ENCODE results near the gene FMO2.

The FMO2 gene

DNA sequence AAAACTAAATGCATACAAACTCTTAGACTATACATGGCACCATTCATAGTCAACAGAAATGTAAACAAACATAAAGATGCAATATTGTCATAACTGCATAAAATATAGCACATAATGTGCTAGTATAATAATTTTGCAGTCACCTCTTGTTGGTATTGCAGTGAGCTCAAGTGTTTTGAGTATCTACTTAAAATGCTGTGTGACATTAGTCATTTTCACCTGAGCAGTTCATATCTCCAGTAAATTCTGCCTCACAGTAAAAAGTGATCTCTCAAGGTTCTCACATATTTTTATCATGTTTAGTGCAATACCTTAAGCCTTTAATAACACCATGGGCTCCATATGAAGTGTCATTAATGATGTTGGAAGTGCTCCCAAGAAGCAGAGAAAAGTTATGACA is 29.6 kb upstream of the FMO2 start:
- no peaks in the 10 kb centered on the region for H3K36me3 ChIP-seq (ENCODE audit: insufficient read depth, low read depth, low read length)
- H3K9me3 ChIP-seq (ENCODE audit: insufficient read depth, low read depth, low read length): no peaks in the 10 kb centered on the region; the same call in 1 of the 2 replicates
- no peak overlapping the region for H3K9ac ChIP-seq (ENCODE audit: low read depth, low read length)
- no peaks in the 10 kb centered on the region for H3K27me3 ChIP-seq (ENCODE audit: insufficient read depth, low read length)
- no peak overlapping the region for H3K27ac ChIP-seq (ENCODE audit: low read length)
- H3K4me3 ChIP-seq (ENCODE audit: low read length): no peak overlapping the region
- H3K4me1 ChIP-seq (ENCODE audit: insufficient read depth, low read length): no peaks in the 10 kb centered on the region; the same call in 1 of the 2 replicates

DNA sequence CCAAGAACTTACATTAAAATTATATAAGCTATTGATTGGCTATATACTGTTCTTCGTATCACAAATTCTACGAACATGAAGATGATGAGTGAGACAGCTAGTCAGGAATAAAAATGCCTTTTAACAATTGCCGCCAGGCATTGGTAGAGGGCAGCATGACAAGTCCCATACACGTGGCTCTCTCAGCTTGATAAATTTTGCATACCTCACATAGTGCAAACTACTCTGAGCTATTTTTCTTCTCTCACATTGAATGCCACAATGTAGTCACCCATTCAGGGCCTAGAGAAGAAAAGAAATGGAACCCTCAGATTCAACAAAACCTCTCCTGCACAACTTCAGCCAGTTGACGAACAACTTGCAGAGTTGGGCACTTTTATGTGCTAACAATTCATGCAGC is 27.0 kb upstream of the FMO2 start:
- no peaks in the 10 kb centered on the region; the same call in 1 of the 2 replicates for H3K4me1 ChIP-seq (ENCODE audit: insufficient read depth, low read length)
- no peak overlapping the region for H3K9ac ChIP-seq (ENCODE audit: low read depth, low read length)
- no peaks in the 10 kb centered on the region for H3K36me3 ChIP-seq (ENCODE audit: insufficient read depth, low read depth, low read length)
- no peaks in the 10 kb centered on the region; the same call in 1 of the 2 replicates for H3K9me3 ChIP-seq (ENCODE audit: insufficient read depth, low read depth, low read length)
- H3K27me3 ChIP-seq (ENCODE audit: insufficient read depth, low read length): no peaks in the 10 kb centered on the region
- H3K27ac ChIP-seq (ENCODE audit: low read length): no peak overlapping the region
- no peak overlapping the region for H3K4me3 ChIP-seq (ENCODE audit: low read length)

DNA sequence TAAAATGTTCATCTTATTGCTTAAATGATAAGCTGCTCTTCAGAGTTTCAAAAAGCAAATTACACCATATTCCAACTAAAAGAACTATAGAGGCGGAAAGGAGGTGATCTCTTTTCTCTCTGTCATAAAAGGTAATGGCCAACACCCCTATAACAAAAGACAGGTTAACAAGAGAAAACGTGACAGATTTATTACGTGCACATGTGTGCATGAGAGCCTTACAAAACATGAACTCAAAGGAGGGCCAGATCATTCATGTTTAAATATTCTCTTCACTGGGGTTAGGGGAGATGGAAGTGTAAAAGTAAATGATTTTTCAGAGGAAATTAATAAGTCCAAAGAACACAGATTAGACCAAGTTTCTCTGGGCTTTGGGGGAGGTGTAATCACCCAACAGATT is 26.5 kb upstream of the FMO2 start:
- H3K4me1 ChIP-seq (ENCODE audit: insufficient read depth, low read length): no peaks in the 10 kb centered on the region; the same call in 1 of the 2 replicates
- no peak overlapping the region for H3K9ac ChIP-seq (ENCODE audit: low read depth, low read length)
- no peak overlapping the region for H3K4me3 ChIP-seq (ENCODE audit: low read length)
- H3K36me3 ChIP-seq (ENCODE audit: insufficient read depth, low read depth, low read length): no peaks in the 10 kb centered on the region
- no peak overlapping the region for H3K27ac ChIP-seq (ENCODE audit: low read length)
- no peaks in the 10 kb centered on the region for H3K27me3 ChIP-seq (ENCODE audit: insufficient read depth, low read length)
- no peaks in the 10 kb centered on the region; the same call in 1 of the 2 replicates for H3K9me3 ChIP-seq (ENCODE audit: insufficient read depth, low read depth, low read length)

DNA sequence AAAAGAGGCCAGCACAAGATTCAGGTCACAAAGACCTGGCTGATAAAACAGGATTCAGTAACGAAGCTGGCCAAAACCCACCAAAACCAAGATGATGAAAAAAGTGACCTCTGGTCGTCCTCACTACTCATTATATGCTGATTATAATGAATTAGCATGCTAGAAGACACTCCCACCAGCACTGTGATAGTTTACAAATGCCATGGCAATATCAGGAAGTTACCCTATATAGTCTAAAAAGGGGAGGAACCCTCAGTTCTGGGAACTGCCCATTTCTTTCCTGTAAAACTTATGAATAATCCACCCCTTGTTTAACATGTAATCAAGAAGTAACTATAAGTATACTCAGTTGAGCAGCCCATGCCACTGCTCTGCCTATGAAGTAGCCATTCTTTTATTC is 26.0 kb upstream of the FMO2 start:
- H3K36me3 ChIP-seq (ENCODE audit: insufficient read depth, low read depth, low read length): no peaks in the 10 kb centered on the region
- H3K4me3 ChIP-seq (ENCODE audit: low read length): no peak overlapping the region
- H3K27me3 ChIP-seq (ENCODE audit: insufficient read depth, low read length): no peaks in the 10 kb centered on the region
- no peaks in the 10 kb centered on the region; the same call in 1 of the 2 replicates for H3K4me1 ChIP-seq (ENCODE audit: insufficient read depth, low read length)
- H3K9ac ChIP-seq (ENCODE audit: low read depth, low read length): no peak overlapping the region
- no peak overlapping the region for H3K27ac ChIP-seq (ENCODE audit: low read length)
- H3K9me3 ChIP-seq (ENCODE audit: insufficient read depth, low read depth, low read length): no peaks in the 10 kb centered on the region; the same call in 1 of the 2 replicates

DNA sequence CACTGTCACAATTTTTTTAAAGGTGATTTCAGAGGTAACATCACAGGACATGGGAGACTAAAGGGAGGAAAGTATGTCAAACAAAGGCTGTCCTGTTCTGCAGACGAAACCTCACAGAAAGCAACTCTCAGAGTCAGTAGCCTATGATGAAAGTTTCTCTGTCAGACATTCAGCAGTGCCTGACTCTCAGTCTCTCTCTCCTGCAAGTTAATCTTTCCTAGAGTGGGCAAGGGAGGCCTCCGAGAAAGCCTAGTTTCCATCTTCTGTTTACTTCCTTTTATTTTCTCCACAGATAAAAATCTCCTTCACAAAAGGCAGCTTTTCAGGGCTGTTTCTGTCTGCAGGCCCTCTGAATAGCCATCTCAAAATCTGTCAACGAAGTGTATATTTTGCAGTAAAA is 24.9 kb upstream of the FMO2 start:
- Histone ChIP-seq H3K4me3 (ENCODE audit: low read length) (no peak overlapping the region), H3K27me3 (ENCODE audit: insufficient read depth, low read length) (no peaks in the 10 kb centered on the region), H3K9me3 (ENCODE audit: insufficient read depth, low read depth, low read length) (no peaks in the 10 kb centered on the region; the same call in 1 of the 2 replicates), H3K36me3 (ENCODE audit: insufficient read depth, low read depth, low read length) (no peaks in the 10 kb centered on the region), H3K4me1 (ENCODE audit: insufficient read depth, low read length) (no peaks in the 10 kb centered on the region; the same call in 1 of the 2 replicates), H3K27ac (ENCODE audit: low read length) (no peak overlapping the region), H3K9ac (ENCODE audit: low read depth, low read length) (no peak overlapping the region)

DNA sequence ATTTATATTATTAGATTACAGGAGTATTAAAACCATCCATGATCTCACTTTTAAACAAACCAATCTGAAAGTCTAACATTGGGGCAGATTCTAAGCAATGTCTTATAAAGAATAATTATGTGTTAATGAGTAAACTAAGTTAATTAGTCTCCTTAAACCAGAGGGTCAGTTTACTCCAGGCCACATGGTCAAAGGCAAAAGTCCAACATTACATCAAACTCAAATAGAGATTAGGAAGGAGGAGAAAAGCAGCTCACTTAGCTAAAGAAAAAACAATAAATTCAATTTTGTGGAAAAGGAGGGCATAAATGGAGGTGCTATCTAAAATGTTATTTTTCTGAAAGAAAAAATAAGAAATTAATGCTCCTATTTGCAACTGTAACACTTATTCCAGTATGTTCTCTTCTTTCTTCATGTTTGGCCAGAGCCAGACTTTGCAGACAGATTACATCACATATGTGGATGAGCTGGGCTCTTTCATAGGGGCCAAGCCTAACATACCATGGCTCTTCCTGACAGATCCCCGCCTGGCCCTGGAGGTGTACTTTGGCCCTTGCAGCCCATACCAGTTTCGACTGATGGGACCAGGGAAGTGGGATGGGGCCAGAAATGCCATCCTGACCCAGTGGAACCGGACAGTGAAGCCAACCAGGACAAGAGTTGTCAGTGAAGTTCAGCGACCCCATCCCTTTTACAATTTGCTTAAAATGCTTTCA is 24.3 kb upstream of the FMO2 start:
- no peaks in the 10 kb centered on the region for H3K27me3 ChIP-seq (ENCODE audit: insufficient read depth, low read length)
- no peaks in the 10 kb centered on the region for H3K36me3 ChIP-seq (ENCODE audit: insufficient read depth, low read depth, low read length)
- no peaks in the 10 kb centered on the region; the same call in 1 of the 2 replicates for H3K9me3 ChIP-seq (ENCODE audit: insufficient read depth, low read depth, low read length)
- H3K9ac ChIP-seq (ENCODE audit: low read depth, low read length): no peak overlapping the region
- H3K4me1 ChIP-seq (ENCODE audit: insufficient read depth, low read length): no peaks in the 10 kb centered on the region; the same call in 1 of the 2 replicates
- H3K27ac ChIP-seq (ENCODE audit: low read length): no peak overlapping the region
- H3K4me3 ChIP-seq (ENCODE audit: low read length): no peak overlapping the region

DNA sequence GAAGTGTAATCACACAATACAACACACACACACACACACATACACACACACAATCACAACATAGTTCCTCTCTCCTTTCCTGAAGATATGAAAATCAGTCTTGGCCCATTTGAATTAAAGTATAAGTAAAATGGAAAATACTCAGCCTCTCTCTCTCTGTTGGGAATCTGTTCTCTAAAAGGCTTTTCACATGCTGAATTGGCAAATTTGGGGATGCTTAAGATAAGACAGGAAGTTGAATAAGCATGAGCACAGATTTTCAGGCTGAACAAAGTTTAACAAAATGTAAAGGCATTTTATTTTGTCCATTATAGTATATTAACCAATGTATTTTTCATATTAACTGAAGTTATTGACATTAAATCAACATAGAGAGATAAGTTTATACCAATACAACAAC is 23.7 kb upstream of the FMO2 start:
- Histone ChIP-seq H3K36me3 (ENCODE audit: insufficient read depth, low read depth, low read length) (no peaks in the 10 kb centered on the region), H3K27ac (ENCODE audit: low read length) (no peak overlapping the region), H3K9me3 (ENCODE audit: insufficient read depth, low read depth, low read length) (no peaks in the 10 kb centered on the region; the same call in 1 of the 2 replicates), H3K4me1 (ENCODE audit: insufficient read depth, low read length) (no peaks in the 10 kb centered on the region; the same call in 1 of the 2 replicates), H3K27me3 (ENCODE audit: insufficient read depth, low read length) (no peaks in the 10 kb centered on the region), H3K4me3 (ENCODE audit: low read length) (no peak overlapping the region), H3K9ac (ENCODE audit: low read depth, low read length) (no peak overlapping the region)

DNA sequence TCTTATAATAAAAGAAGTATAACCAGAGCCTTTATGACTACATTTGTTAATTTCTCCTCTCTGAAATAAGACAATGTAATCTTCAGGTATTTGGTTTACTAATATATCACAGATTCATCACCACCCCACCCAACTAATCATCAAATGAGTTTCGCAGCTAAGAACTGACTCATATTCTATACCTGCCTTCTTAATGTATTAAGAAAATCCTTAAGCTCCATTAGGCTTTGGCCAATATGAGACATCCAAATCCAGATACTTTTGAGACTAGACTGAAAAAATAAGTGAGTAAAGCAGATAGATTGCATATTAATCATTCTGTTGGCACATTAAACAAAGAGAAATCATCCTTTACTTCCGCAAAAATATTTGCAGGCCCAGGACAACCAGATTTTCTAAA is 18.7 kb upstream of the FMO2 start:
- no peak overlapping the region for H3K4me3 ChIP-seq (ENCODE audit: low read length)
- H3K27me3 ChIP-seq (ENCODE audit: insufficient read depth, low read length): no peaks in the 10 kb centered on the region
- no peaks in the 10 kb centered on the region for H3K4me1 ChIP-seq (ENCODE audit: insufficient read depth, low read length)
- no peaks in the 10 kb centered on the region for H3K9me3 ChIP-seq (ENCODE audit: insufficient read depth, low read depth, low read length)
- no peak overlapping the region for H3K9ac ChIP-seq (ENCODE audit: low read depth, low read length)
- no peak overlapping the region for H3K27ac ChIP-seq (ENCODE audit: low read length)
- H3K36me3 ChIP-seq (ENCODE audit: insufficient read depth, low read depth, low read length): no peaks in the 10 kb centered on the region

DNA sequence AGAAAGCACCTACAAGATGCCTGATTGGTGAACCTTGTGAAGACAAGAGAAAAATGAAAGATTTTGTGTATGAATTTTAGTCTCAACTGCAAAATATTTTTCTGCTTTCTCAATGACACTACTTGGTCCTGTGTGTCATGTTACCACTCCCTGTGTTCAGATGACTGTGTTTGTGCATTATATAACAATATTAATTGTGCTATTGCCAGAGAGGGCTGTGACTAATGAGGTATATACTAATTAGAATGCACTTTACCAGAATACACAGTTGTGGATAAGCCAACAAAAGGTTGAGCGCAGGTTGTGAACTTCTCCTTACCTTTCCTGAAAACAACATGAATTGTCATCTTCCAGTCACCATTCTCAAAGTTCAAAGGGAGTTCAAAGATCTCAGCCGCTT is 17.3 kb upstream of the FMO2 start:
- H3K27me3 ChIP-seq (ENCODE audit: insufficient read depth, low read length): no peaks in the 10 kb centered on the region
- no peak overlapping the region for H3K4me3 ChIP-seq (ENCODE audit: low read length)
- H3K9me3 ChIP-seq (ENCODE audit: insufficient read depth, low read depth, low read length): no peaks in the 10 kb centered on the region
- H3K27ac ChIP-seq (ENCODE audit: low read length): no peak overlapping the region
- H3K36me3 ChIP-seq (ENCODE audit: insufficient read depth, low read depth, low read length): no peaks in the 10 kb centered on the region
- H3K4me1 ChIP-seq (ENCODE audit: insufficient read depth, low read length): no peaks in the 10 kb centered on the region
- no peak overlapping the region for H3K9ac ChIP-seq (ENCODE audit: low read depth, low read length)

DNA sequence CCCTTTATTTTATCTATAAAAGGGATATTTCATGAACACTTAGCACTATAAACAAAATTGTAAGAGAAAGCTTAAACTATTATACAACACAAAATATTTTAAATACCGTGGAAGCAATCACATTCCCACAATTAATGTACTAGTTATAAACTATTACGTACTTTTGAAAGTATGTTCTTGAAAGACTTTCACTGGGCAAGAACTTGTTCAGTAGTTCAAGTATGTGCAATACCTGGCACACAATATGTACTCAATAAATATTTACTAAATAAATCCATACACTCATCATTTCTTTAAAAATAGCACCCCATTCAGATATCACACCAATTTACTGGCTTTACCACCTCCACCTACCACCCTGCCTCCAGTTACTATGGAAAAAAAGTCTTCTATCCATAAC is 12.6 kb upstream of the FMO2 start:
- Histone ChIP-seq H3K4me1 (ENCODE audit: insufficient read depth, low read length) (no peaks in the 10 kb centered on the region), H3K27ac (ENCODE audit: low read length) (no peak overlapping the region), H3K9ac (ENCODE audit: low read depth, low read length) (no peak overlapping the region), H3K36me3 (ENCODE audit: insufficient read depth, low read depth, low read length) (no peaks in the 10 kb centered on the region), H3K9me3 (ENCODE audit: insufficient read depth, low read depth, low read length) (no peaks in the 10 kb centered on the region), H3K4me3 (ENCODE audit: low read length) (no peak overlapping the region), H3K27me3 (ENCODE audit: insufficient read depth, low read length) (no peaks in the 10 kb centered on the region)

DNA sequence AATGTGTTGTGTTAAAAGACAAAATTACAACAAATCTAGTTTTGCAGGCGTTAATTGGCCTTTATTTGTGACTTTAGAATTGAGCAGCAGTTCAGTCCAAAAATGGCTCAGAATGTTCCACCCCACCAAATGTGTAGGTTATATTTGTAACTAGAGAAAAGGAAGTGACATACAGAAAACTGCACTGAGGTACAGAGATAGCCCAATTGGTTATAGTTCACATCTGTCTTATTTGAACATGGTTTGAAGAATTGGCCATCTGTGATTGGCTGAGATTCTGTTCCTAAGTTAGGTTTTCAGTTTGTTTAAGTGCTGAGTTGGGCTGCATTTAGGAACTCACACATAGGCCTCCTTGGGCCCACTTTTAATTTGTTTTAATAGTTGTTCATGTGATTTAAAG is 12.0 kb upstream of the FMO2 start:
- Histone ChIP-seq H3K4me1 (ENCODE audit: insufficient read depth, low read length) (no peaks in the 10 kb centered on the region), H3K4me3 (ENCODE audit: low read length) (no peak overlapping the region), H3K27me3 (ENCODE audit: insufficient read depth, low read length) (no peaks in the 10 kb centered on the region), H3K9me3 (ENCODE audit: insufficient read depth, low read depth, low read length) (no peaks in the 10 kb centered on the region), H3K27ac (ENCODE audit: low read length) (no peak overlapping the region), H3K36me3 (ENCODE audit: insufficient read depth, low read depth, low read length) (no peaks in the 10 kb centered on the region), H3K9ac (ENCODE audit: low read depth, low read length) (no peak overlapping the region)

DNA sequence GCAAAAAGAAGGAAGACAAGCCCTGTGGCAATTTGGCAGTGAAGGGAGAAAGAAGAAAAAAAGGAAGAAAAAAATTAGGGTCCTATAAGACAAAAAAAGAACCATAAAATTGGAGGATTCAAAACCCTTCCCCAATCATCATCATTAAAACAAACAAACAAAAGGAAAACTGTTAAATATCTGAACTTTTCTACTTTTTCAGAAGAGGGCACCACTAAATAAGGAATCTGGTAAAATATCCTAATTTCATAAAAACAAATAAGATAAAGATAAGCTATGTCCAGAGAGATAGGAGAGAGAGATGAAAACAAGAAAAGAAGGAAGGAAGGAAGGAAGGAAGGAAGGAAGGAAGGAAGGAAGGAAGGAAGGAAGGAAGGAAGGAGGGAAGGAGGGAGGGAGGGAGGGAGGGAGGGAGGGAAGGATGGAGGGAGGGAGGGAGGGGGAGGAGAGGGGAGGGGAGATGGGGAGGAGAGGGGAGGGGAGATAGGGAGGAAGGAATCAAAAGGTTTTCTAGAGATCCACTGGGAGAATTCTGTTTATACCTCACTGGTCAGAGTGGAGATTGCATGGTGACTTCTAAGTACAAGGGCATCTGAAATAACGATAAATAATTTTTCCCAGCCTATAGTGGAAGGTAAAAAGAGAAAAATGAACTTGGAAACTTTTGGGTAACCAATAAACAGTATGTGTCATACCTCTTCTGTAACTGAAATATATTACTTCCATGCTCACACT is 10.4 kb upstream of the FMO2 start:
- H3K27ac ChIP-seq (ENCODE audit: low read length): no peak overlapping the region
- no peaks in the 10 kb centered on the region for H3K9me3 ChIP-seq (ENCODE audit: insufficient read depth, low read depth, low read length)
- no peaks in the 10 kb centered on the region for H3K27me3 ChIP-seq (ENCODE audit: insufficient read depth, low read length)
- no peak overlapping the region for H3K9ac ChIP-seq (ENCODE audit: low read depth, low read length)
- no peaks in the 10 kb centered on the region for H3K36me3 ChIP-seq (ENCODE audit: insufficient read depth, low read depth, low read length)
- H3K4me3 ChIP-seq (ENCODE audit: low read length): no peak overlapping the region
- H3K4me1 ChIP-seq (ENCODE audit: insufficient read depth, low read length): no peaks in the 10 kb centered on the region

Measured in iPS-20b (cell line).